Epidermal melanocyte (primary cell): ENCODE data around the gene RSBN1L.

Experiments used
- DNase-seq: peaks from one replicate; pipeline ENCODE4 v3.0.0; 2011; ENCODE audit warnings: low spot score; ENCODE audit not compliant: insufficient read length

Gene RSBN1L

DNA sequence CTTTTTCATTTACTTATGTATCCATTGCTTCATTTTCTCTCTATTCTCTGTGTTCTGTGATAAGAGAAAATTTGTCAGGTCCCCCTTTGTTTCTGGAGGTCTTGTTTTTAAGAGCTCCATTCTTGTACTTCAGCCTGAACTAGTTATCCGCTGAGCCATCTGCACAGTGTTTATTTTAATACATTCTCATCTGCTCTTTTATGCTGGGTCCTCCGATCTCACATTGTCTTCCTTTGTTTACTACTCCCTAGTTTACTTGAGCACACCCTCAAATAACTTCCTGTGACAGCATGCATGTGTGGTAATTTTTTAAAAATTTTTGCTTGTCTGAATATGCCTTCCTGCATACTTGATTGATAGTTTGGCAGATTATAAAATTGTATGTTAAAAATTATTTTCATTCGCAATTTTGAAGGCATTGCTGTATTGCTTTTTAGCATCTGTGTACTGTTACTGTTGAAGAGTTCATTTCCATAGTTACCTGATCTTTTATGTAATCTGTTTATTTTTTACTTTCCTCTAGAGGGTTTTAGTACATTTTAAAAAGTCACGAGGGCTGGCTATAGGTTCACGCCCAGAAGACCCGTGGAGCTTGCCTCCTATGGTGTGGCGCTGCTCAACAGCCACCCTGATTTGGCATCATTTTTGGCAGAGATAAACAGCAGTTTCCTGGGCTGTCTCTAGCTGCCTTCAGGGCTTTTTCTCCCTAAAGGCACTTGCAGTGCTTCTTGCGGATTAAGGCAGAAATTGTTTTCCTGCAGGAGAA lies 31.9 kb downstream of the RSBN1L start:
- peak; percentile 17 for DNase-seq

DNA sequence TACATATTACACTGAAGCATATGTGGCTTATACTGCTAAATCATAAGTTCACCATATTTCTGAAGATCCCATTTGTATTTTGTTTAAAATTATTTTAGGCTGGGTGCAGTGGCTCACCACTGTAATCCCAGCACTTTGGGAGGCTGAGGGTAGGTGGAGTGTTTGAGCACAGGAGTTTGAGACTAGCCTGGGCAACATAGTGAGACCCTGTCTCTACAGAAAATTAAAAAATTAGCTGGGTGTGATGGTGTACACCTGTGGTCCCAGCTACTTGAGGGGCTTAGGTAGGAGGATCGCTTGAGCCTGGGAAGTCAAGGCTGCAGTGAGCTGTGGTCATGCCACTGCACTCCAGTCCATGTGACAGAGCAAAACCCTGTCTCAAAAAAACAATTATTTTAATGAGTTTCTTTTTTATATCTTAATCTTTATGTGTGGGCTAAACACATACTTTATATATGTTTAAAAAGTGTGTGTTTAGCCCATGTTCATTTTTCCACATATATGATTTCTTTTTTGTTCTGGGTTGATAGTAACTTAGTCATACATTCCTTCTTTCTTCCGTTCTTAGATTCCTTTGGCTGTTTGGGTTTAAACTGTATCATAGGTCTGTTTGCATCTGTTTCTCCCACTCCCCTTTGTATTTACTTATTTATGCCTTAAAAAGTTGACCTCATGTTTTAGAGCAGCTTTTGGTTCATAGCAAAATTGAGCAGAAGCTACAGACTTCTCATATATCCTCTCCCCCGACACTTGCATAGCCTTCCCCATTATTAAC lies 33.5 kb downstream of the RSBN1L start:
- DNase-seq, result no peak

DNA sequence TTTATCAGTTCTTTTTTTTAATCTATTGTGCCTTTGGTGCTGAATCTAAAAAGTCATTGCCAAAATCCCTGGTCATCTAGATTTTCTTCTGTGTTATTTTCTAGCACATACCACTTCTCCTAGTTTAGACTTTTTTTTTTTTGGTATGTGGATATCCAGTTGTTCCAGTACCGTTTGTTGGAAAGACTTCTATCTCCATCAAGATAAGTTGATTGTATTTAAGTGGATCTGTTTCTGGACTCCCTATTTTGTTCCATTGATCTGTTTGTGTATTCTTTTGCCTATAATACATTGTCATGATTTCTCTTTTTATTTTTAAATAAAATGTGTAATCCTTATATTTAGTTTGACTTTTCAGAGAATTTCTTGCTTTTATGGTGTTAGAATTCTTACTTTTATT lies 35.5 kb downstream of the RSBN1L start:
- no peak for DNase-seq

DNA sequence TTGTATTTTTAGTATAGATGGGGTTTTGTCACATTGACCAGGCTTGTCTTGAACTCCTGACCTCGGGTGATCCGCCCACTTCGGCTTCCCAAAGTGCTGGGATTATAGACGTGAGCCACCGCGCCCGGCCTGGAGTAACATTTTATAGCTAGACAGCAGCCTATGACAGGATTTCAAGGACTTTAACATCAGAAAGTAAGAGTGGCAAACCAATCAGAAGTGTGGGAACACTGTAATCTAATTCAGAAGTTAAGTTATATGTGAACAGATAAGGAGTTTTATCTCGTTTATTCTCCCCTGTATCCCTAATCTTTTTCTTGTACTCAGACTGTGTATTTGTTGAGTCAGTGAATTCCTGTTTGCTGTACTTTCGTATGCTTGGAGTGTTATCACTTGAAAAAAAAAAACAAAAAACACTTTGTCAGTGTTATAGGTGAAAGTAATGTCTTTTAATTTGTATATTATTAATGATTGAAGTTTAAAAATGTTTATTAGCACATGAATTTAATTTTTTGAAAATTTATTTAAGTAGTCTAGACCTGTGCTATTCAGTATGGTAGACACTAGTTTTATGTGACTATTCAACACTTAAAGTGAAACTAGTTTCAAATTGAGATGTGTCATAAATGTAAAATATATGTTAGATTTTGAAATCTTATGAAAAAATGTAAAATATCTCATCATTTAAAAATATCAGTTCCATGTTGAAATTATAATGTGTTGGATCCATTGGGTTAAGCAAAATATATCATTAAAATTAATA lies 38.6 kb downstream of the RSBN1L start:
- no peak for DNase-seq

DNA sequence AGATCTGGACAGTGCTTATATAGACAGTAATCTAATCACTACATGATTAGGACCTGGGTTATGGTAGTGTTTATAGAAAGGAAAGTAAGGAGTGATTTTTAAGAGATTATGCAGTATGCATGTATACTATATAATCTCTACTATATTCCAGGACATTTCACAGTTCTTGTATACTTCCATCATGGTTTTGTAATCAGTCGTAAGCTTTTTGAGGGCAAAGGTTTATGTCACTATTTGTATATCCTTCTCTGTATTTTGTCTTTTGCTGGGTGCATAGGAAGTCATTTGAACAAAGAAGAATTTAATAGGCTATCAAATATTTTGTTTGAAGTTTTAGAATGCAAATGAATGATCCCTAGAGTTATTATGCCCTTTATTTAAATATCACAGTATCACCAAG lies 39.2 kb downstream of the RSBN1L start:
- no peak for DNase-seq

DNA sequence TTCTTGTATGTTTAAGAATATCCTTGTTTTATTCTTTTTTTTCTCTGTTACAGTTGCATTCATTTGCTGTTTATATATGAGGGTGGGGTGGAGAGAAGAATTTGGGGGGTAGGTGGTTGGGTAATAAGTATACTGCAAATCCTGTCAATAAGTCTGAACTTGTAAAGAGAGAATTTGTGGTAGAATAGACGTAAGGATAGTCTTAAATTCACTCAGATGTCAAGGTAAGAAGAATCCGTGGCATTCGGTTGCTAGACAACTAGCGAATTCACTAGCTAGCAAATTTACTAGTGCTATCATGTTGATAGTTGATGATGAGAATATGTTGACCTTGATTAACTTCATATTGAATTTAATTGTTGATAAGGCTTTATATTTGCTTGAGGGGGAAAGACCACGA lies 40.7 kb downstream of the RSBN1L start:
- DNase-seq, result no peak

DNA sequence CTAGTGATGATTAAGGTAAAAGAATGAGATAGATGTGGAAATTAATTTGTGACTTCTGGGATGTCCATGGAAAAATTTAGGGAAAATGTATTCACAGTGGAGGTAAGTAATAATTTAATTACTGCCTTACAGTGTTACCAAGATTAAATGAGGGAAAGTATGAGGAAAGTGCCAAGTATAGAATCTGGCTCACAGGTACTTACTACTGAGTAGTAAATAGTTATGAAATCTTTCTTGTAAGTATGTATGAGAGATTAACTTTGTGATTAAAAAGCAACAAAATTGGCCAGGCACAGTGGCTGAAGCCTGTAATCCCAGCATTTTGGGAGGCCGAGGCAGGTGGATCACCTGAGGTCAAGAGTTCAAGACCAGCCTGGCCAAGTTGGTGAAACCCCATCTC lies 42.1 kb downstream of the RSBN1L start:
- no peak for DNase-seq

DNA sequence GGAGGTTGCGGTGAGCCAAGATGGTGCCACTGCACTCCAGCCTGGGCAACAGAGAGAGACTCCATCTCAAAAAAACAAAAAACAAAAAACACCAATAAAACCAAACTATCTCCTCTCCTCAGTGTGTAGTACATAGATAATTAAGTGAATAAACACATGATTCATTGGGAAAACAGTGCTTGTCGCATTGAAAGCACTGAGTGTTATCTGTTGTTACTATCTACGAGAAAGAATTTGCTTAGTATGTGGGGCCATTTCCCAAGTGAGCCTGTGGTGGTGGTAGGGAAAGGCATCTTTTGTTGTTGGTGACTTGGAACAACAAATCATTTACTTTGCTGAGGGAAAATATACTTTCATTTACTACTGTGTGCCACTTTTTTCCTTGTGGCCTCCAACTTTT lies 42.6 kb downstream of the RSBN1L start:
- no peak for DNase-seq

DNA sequence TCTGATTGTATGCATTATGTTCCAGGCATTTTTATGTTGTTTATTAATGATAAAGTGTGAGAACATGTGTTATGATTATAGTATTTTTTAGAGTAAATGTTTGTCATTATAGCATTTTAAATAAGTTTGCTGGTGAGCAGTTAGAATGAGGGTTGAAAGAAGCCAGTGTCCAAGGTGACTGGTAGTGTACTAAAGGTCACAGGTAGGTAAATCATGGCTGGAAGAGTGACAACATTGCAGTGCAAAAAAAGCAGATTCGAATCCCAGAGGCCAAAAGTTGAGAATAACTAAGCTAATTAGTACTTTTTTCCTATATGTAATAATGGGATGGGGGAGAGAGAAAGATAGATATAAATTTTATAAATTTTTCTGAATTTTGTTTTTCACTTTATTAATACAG lies 44.0 kb downstream of the RSBN1L start:
- DNase-seq, result no peak

DNA sequence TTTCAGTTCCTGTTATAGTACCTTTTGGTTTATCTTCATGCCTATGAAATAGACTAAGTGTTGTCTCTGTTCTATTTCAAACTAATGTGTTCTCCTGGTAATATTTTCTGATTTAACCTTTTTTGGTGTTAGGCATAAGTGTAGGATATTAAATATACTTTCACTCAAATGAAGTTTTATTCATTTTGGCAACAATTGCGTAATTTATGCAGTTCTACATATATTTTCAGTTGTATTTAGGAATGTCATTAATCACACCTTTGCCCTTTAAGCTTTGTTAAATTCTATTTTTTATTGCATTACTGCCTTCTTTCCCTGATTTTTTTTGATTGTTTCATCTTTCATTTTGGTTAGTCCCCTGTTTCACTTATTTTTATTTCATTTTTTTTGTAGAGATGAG lies 47.3 kb downstream of the RSBN1L start:
- no peak for DNase-seq

DNA sequence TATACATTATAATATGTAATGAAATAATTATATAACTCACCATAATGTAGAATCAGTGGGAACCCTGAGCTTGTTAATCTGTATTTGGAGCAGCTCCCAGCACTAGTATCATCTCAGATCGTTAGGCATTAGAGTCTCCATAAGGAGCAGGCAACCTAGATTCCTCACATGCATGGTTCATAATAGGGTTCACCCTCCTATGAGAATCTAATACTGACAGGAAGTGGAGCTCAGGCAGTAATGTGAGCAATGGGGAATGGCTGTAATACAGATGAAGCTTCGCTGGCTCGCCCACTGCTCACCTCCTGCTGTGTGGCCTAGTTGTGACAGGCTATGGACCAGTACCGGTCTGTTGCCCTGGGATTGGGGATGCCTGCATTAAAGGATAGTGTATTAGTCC lies 49.5 kb downstream of the RSBN1L start:
- no peak for DNase-seq

DNA sequence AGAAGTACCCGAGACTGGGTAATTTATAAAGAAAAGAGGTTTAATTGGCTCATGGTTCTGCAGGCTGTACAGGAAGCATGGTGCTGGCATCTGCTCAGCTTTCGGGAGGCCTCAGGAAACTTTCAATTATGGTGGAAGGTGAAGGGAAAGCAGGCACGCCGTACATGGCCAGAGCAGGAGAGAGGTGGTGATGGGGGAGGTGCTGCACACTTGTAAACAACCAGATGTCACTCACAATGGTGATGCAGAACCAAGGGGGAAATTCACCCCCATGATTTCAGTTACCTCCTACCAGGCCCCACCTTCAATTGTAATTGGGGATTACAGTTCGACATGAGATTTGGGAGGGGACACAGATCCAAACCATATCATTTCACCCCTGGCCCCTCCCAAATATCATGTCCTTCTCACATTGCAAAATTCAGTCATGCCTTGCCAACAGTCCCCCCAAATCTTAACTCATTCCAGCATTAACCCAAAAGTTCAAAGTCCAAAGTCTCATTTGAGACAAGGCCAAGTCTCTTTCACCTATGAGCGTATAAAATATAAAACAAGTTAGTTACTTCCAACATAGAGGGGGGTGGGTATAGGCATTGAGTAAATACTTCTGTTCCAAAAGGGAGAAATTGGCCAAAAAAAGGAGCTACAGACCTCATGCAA lies 50.0 kb downstream of the RSBN1L start:
- DNase-seq, result no peak

DNA sequence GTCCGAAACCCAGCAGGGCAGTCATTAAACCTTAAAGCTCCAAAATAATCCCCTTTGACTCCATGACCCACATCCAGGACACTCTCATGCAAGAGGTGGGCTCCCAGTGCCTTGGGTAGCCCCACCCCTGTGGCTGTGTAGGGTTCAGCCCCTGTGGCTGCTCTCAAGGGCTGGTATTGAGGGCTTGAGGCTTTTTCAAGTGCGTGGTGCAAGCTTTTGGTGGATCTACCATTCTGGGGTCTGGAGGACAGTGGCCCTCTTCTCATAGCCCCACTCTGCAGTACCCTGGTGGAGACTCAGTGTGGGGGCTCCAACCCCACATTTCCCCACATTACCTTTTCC lies 50.5 kb downstream of the RSBN1L start:
- DNase-seq, result no peak

DNA sequence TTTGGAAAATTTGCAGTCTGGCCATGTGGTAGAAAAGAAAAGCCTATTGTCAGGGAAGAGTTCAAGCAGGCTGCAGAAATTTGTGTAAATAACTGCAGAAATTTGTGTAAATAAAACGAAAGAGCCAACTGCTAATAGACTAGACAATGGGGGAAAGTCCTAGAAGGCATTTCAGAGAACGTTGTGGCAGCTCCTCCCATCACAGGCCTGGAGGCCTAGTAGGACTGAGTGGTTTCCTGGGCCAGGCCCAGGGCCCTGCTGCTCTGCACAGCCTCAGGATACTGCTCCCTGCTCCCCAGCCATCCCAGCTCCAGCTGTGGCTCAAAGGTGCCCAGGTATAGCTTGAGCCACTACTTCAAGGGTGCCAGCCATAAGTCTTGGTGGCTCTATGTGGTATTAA lies 50.9 kb downstream of the RSBN1L start:
- no peak for DNase-seq

DNA sequence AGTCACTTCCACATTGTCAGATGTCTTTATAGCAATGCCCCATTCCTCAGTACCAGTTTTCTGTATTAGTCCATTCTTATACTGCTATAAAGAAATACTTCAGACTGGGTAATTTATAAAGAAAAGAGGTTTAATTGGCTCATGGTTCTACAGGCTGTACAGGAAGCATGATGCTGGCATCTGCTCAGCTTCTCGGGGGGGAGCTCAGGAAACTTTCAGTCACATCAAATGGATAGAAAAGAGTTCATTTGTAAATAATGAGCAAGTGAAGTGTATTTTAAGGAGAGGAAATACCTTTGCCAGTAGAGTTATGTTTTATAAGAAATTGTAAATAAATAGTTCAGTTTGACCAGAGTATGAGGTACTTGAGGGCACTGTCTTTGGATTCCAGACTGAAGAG lies 51.5 kb downstream of the RSBN1L start:
- no peak for DNase-seq

DNA sequence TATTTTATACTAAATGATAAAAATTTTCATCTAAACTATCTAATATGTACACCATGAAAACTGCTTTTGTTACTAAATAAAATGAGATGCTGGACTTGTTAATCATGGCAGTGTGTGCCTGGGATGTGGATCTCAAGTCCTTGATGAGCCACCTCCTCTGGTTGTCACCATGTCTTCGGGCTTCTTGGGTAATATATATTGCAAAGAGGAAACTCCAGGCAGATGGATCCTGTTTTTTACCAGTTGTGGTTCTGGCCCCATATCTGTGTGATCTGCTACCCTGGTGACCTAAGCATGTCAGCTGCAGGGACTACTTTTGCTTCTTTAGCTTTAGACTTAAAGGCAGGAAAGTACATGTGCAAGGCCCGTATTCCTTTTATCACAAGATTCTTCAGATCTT lies 55.8 kb downstream of the RSBN1L start:
- no peak for DNase-seq

DNA sequence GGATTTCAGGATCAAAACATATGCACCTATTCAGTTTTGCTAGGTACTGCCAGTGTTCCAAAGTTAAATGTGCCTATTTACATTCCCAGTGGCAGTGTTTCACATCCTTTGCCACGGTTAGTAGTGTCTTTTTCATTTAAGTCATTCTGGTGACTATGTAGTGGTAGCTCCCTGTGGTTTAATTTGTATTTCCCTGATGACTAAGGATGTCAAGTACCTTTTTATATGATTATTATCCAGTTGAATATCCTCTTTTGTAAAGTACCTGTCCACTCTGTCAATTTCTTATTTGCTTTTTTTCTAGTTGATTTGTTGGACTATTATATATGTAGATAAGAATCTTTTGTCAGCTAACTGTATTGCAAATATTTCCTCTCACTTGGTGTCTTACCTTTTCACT lies 56.9 kb downstream of the RSBN1L start:
- no peak for DNase-seq

DNA sequence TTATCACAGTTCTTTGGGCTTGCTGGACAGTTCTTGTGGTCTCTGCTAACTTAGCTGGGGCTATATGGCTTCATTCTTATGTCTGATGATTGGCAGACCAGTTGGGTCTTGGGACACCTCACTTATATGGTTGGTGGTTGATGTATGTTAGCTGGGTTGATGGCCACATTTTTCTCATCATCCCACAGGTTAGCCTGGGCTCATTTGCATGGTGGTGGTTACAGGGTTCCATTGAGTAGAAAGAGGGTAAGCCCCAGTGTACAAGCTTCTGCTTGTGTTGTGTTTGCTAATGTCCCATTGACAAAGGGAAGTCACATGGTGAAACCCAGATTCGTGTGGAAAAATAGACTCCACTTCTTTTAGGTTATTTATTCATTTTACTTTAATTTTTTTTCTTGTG lies 61.3 kb downstream of the RSBN1L start:
- no peak for DNase-seq

DNA sequence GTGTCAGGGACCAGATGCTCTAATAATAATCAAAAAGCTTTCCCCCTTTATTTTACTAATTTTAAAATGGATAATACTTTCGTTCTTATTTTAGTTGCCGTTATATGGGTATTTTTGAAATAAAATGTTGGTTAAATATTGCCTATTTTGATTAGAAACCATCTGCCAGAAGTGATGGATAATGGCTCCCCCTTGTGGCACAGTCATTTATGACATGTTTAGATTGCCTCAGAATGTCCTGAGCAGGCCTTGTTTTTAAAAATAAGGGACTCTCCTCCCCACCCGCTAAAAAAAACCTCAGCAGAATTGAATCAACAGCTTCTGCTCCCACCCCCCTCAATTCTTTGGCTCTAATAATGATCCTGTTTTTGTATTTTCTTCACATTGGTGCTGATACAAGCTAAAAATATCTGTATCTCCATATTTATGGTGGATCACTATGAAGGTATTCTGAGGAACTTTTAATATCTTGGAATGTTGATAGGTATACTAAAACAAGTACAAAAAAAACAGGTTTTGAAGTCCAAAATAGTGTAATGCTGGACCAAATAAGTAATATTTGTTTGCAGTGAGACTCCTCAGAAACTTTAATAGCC lies 63.1 kb downstream of the RSBN1L start:
- no peak for DNase-seq

DNA sequence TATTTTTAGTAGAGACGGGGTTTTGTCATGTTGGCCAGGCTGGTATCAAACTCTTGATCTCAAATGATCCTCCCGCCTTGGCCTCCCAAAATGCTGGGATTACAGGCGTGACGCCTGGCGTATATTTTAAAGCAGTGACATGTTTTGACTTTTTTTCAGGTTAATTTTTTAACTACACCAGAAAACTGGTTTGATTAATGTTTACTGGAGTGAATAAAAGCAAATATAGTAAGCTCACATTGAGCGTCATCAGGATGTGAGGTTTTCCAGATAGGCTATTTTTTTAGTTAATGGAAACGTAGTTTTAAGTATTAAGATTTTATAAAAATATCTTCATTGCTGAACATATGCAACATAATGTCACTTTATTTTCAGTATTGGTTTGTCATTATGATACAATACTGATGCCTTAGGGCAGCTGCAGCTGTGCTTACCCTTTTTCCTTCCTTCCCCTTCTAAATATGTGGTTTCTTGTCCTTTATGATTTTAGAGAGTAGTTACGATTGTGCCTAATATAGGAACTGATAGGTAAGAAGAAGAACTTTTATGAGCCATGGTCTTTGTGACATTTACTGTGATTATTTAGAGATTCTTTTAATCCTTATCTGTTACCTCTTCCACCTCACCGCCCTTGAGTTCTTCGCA lies 64.7 kb downstream of the RSBN1L start:
- DNase-seq, result no peak

DNA sequence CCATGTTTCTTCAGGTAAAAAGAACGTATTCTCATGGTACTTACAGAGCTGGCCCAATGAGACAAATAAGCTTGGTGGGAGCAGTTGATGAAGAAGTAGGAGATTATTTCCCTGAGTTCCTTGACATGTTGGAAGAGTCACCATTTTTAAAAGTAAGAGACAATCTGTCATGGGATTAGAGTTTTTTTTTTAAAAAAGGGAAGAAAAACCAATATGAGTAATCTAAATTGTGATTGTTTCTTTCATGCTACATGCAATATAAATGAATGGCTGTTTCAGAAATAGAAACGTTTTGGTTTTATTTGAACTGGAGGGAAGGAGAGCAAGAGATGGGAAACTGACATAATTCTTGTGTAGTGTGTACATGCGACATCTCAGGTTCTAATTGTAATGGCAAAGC lies 69.2 kb downstream of the RSBN1L start:
- DNase-seq, result no peak
